Stomach smooth muscle (tissue), 2 donors: ENCODE measurements around the gene TENM4.

Experiments
- H3K27ac ChIP-seq: one replicate; pipeline ENCODE4 v1.7.0; 2013; ENCODE audit warnings: mild to moderate bottlenecking, low read length, inconsistent platforms
- H3K27me3 ChIP-seq, 2 donors: one replicate each; pipeline ENCODE4 v1.7.0; 2013; ENCODE audit warnings: low read length in 2 of 2; ENCODE audit not compliant: insufficient read depth in 2 of 2, control insufficient read depth in 1 of 2
- H3K36me3 ChIP-seq, 2 donors: one replicate each; pipeline ENCODE4 v1.7.0; 2013; ENCODE audit warnings: low read length in 2 of 2; ENCODE audit not compliant: control insufficient read depth in 2 of 2, insufficient read depth in 2 of 2
- H3K4me1 ChIP-seq: one replicate; pipeline ENCODE4 v1.7.0; 2013; ENCODE audit warnings: low read length; ENCODE audit not compliant: control insufficient read depth, insufficient read depth
- H3K4me3 ChIP-seq, 2 donors: one replicate each; pipeline ENCODE4 v1.7.0; 2013; ENCODE audit warnings: low read length in 2 of 2
- H3K9ac ChIP-seq, 2 donors: one replicate each; pipeline ENCODE4 v1.7.0; 2013; ENCODE audit warnings: low read length in 2 of 2, mild to moderate bottlenecking in 1 of 2
- H3K9me3 ChIP-seq, 2 donors: one replicate each; pipeline ENCODE4 v1.7.0; 2013; ENCODE audit warnings: low read length in 2 of 2; ENCODE audit not compliant: control insufficient read depth in 2 of 2
- donor health status: healthy.
- donor health status: Pancreatic carcinoma.

Gene TENM4

DNA sequence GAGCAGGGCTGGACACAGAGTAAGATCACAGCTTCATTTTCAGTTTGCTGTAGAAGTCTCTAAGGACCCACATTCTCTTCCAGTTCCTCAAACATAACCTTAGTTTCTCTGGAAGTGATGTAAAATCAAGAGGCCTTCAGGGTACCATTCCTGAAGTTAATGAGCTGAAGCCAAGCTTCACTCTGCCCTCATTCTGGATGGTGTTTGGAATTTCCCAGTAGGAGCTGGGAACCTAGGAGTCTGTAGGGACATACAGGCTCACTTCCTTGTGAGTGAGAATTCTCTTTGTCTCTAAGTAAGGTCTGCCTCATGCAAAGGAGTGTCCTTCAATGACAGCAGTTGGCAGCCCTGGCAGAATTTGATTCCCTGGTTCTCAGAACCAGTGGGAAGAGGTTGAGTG, 723.8 kb downstream of the TENM4 start:
- Histone ChIP-seq H3K36me3 (no peaks in the 10 kb centered on the region), H3K27ac (no peak overlapping the region), H3K9me3 (no peaks in the 10 kb centered on the region), H3K4me3 (no peak overlapping the region), H3K9ac (no peak overlapping the region), H3K4me1 (no peaks in the 10 kb centered on the region), H3K27me3 (no peaks in the 10 kb centered on the region)

DNA sequence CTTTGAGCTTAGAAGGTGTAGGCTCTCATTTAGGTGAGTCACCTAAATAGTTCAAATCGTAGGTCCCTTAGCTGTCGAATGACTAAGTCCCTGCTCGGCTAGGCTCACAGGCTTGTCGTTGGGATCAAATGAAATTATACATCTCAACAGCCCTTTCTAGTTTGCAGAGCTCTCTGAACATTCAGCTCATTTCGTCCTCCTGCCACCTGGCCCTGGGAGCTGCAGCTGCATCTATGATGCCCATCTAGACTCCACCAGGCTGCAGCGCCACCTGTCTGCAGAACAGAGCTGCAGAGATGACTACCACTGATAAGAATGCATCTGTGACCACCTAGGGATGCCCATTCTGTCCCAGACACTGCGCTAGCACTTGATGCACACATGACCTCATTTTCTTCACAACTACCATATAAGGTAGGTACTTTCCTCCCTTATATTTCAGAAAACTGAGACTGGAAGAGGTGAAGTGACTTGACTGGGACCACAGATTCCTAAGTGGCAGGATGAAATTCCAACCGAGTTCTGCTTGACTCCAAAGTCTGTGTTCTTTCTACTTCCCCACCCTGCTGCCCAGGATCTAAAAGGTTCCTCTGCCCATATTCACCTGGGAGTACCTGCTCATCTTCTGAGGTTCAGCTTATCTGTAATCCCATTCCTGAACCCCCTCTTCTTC, 725.1 kb downstream of the TENM4 start:
- no peak overlapping the region for H3K27ac ChIP-seq
- H3K36me3 ChIP-seq = no peaks in the 10 kb centered on the region
- H3K4me3 ChIP-seq = no peak overlapping the region
- H3K9me3 ChIP-seq = no peaks in the 10 kb centered on the region
- H3K27me3 ChIP-seq = no peaks in the 10 kb centered on the region
- H3K4me1 ChIP-seq = no peaks in the 10 kb centered on the region
- H3K9ac ChIP-seq = no peak overlapping the region

DNA sequence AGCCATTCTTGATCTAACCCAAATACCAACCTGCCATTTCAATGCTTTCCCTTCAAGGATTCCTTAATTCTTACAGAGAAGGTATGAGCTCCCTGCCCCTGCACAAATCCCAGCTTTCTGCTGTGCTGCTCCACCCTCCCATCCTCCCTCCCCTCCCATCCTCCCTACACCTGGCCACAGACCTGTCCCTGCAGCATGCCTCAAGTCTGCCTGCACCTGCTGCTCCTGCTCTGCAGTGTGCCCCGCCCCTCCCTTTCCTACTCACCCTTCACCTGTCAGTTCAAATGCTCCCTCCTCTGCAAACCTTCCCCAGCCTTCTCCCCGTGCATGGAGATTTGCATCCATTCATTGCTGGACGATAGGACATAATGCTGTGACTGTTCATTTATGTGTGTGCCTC, 726.3 kb downstream of the TENM4 start:
- Histone ChIP-seq H3K36me3 (no peaks in the 10 kb centered on the region), H3K9ac (no peak overlapping the region), H3K4me3 (no peak overlapping the region), H3K27ac (no peak overlapping the region), H3K9me3 (no peaks in the 10 kb centered on the region), H3K4me1 (no peaks in the 10 kb centered on the region), H3K27me3 (no peaks in the 10 kb centered on the region)

DNA sequence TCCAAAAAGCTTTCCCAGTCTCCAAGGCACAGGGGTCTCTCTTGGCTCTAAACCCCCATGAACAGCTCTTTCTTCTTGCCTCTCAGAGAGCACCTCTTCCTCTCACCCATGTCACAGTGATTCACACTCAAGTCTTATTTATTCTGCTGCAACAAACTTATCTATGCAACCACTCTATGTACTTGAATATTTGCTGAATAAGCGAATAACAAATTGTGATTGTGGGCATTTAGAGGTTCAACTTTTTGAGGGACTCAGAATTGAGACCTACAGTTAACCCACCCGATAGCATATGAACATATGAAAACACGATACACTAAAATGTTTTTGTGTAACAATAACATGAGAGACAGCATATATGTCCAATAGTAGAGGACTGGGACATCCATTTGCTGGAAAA, 729.1 kb downstream of the TENM4 start:
- Histone ChIP-seq H3K36me3 (no peaks in the 10 kb centered on the region), H3K9me3 (no peaks in the 10 kb centered on the region), H3K27me3 (no peaks in the 10 kb centered on the region), H3K4me1 (no peaks in the 10 kb centered on the region), H3K27ac (no peak overlapping the region), H3K4me3 (no peak overlapping the region), H3K9ac (no peak overlapping the region)

DNA sequence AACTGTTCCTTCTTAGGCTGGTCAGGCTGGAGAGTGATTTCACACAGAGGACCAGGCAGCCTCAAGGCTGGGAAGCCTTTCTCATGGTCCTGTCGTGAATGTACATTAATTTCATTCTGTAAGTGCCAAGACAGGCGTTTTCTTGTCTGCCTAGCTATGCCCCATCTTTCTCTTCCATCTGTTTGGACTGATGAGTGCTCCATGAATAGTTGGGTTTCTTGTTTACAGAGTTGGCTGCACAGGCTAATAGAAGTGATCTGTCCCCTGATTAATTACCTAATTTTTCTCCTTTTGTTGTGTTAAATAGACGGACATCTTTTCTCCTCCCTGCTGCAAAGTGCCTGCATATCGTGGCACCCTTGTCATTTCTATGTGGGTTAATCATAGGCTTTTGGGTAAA, 730.4 kb downstream of the TENM4 start:
- no peak overlapping the region for H3K9ac ChIP-seq
- H3K4me1 ChIP-seq = no peaks in the 10 kb centered on the region
- H3K27ac ChIP-seq = no peak overlapping the region
- H3K9me3 ChIP-seq = no peaks in the 10 kb centered on the region
- no peaks in the 10 kb centered on the region for H3K27me3 ChIP-seq
- no peak overlapping the region for H3K4me3 ChIP-seq
- no peaks in the 10 kb centered on the region for H3K36me3 ChIP-seq

DNA sequence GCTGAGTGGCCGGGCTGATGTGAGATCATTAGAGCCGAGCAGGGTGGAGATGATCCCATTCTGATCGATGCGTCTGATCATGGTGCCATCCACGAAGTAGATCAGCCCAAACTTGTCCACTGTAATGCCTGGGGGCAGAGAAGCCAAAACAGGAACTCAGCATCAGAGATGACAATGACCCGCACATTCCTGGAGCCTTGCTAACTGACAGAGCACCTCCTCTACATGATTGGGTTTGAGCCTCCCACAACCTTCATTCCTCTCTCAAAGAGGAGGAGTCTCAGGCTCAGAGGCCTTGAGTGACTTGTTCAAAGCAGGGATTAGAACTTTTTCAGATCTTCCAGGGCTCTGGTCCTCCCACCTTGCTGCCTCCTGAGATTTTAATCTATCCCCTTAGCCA, 732.4 kb downstream of the TENM4 start:
- Histone ChIP-seq H3K27me3 (no peaks in the 10 kb centered on the region), H3K9me3 (no peaks in the 10 kb centered on the region), H3K4me3 (no peak overlapping the region), H3K9ac (no peak overlapping the region), H3K36me3 (no peaks in the 10 kb centered on the region), H3K4me1 (no peaks in the 10 kb centered on the region), H3K27ac (no peak overlapping the region)

DNA sequence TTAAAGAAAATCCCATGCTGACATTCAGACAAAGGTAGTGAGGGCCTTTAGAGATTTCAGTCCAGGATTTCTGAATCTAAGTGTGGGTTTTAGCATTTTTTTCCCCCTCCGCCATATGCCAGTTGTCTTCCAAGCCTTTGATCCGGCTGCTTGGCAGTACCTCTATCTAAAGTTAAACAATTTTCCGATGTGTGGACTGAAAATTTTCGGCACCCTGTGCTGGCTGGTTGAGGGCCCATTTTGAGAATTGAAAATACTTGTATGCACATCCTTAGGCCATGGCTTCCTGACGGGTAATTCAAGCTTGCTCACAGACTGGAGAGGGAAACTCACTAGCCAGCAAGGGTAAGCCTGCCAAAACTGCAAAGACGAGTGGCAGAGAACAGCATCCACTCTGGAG, 734.3 kb downstream of the TENM4 start:
- Histone ChIP-seq H3K27me3 (no peaks in the 10 kb centered on the region), H3K4me3 (no peak overlapping the region), H3K9me3 (no peaks in the 10 kb centered on the region), H3K27ac (no peak overlapping the region), H3K9ac (no peak overlapping the region), H3K36me3 (no peaks in the 10 kb centered on the region), H3K4me1 (no peaks in the 10 kb centered on the region)

DNA sequence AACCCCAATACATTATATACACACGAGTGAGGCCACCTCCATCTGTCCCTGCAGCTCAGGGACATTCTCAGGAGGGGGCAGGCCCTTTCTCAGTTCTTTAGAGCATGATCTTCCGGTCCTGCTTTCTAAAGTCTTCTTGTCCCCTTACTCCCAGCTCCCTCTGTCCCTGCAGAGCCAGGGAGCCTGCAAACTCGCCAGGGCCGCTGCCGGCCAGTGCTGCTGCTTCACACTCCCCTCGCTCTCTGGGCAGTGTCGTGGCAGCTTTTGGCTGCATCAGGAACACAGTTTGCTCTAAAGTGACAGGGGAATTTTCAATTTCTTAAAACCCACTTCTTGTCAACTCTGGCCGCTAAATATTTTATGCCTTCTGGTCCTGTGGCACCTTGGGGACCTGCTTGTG, 736.0 kb downstream of the TENM4 start:
- no peak overlapping the region for H3K27ac ChIP-seq
- H3K4me1 ChIP-seq = no peaks in the 10 kb centered on the region
- H3K9ac ChIP-seq = no peak overlapping the region
- H3K9me3 ChIP-seq = no peaks in the 10 kb centered on the region
- H3K36me3 ChIP-seq = no peaks in the 10 kb centered on the region
- H3K4me3 ChIP-seq = no peak overlapping the region
- H3K27me3 ChIP-seq = peaks cover 0 to 4% of the 10 kb centered on the region in 2 donors

DNA sequence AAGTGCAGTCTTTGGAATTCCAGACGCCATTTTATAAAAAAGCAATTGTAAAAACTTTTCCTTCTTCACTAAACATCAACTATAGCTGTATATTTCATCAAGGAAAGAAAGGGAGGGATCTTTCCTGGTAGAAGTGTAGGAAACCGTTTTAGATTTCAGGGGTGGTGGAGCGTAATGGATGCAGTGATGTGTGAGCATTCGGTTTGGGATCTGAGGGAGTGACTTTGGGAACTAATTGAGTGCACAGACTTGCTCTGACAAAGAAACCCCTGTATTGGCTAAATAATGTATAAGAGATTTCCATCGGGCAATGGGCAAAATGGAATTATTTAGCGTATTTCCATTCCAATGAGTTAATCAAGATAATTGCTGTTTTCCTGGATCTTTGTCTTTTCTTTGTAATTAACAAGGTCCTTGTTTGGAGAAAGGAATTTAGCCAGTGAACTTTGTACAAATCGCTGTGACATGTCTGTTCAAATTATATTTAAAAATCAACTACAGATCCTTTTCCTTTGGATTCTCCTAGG, 741.2 kb downstream of the TENM4 start:
- H3K27ac ChIP-seq = no peak overlapping the region
- H3K27me3 ChIP-seq = peaks cover 0 to 4% of the 10 kb centered on the region in 2 donors
- H3K9ac ChIP-seq = no peak overlapping the region
- no peaks in the 10 kb centered on the region for H3K9me3 ChIP-seq
- H3K4me1 ChIP-seq = no peaks in the 10 kb centered on the region
- H3K36me3 ChIP-seq = no peaks in the 10 kb centered on the region
- H3K4me3 ChIP-seq = no peak overlapping the region

DNA sequence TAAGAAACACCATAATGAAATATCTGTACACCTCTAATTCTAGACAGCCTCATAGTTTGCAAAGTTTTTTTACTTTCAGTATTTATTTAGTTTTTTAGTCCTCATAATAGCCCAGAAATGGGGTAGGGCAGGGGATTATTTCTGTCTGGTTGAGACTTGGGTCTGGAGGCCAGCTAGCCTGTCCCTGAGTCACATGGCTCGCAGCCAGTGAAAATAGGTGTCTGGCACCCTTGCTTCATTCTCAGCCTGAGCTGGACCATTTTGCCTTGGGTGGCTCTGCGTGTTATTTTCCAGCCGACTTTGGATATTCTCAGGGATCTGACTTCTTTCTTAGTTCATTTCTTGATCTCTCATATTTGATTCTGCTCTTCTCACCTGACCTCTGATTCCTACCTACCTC, 742.2 kb downstream of the TENM4 start:
- Histone ChIP-seq H3K36me3 (no peaks in the 10 kb centered on the region), H3K4me3 (no peak overlapping the region), H3K4me1 (no peaks in the 10 kb centered on the region), H3K9ac (no peak overlapping the region), H3K27ac (no peak overlapping the region), H3K27me3 (peaks cover 0 to 4% of the 10 kb centered on the region in 2 donors), H3K9me3 (no peaks in the 10 kb centered on the region)

DNA sequence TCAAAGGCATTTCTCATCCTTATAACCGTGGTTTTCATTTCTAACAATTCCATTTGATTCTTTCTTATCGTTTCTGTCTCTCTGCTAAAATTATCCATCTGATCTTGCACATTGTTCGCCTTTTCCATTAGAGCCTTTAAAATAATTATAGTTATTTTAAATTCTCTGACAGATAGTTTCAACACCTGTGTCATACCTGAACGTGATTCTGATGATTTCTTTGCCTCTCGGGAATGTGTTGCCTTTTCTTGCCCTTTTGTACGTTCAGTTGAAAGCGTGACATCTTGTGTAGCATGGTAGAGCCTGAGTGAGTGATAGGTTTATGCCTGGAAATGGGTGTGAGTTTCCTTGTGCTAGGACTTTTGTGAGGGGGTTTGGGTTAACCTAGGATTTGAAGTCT, 744.7 kb downstream of the TENM4 start:
- Histone ChIP-seq H3K9me3 (no peaks in the 10 kb centered on the region), H3K27me3 (peaks cover 2 to 4% of the 10 kb centered on the region in 2 donors), H3K4me1 (no peaks in the 10 kb centered on the region), H3K27ac (no peak overlapping the region), H3K9ac (no peak overlapping the region), H3K36me3 (no peaks in the 10 kb centered on the region), H3K4me3 (no peak overlapping the region)
